Ovary (tissue), 3 donors: Measurements from ENCODE around the gene SLC25A51.

Source experiments
- EP300 ChIP-seq: sonication (generic); formaldehyde crosslinking; IDR thresholded peaks from one replicate; pipeline ENCODE4 v1.6.1; 2017; ENCODE audit warnings: antibody characterized with exemption
- POLR2A ChIP-seq: fragments of 450-650 bp; IDR thresholded peaks from one replicate; pipeline ENCODE4 v1.6.1; 2017; ENCODE audit warnings: antibody characterized with exemption, mild to moderate bottlenecking, moderate library complexity
- TF ChIP-seq, protein P1 (sequence below), 3 donors: fragments of 450-650 bp in 2 of 3; fragments of 200-600 bp in 1 of 3; IDR thresholded peaks; one replicate each; pipeline versions ENCODE4 v1.5.1 to v1.8.0; 2016 to 2022; ENCODE audit warnings: antibody characterized with exemption in 3 of 3, mild to moderate bottlenecking in 1 of 3
- donor health status: DM: no; HTN: no; CAD: no.

GRCh38 chr9:37902131-37902530 is 1.8 kb downstream of the SLC25A51 start:
- TF ChIP-seq, protein P1, sequence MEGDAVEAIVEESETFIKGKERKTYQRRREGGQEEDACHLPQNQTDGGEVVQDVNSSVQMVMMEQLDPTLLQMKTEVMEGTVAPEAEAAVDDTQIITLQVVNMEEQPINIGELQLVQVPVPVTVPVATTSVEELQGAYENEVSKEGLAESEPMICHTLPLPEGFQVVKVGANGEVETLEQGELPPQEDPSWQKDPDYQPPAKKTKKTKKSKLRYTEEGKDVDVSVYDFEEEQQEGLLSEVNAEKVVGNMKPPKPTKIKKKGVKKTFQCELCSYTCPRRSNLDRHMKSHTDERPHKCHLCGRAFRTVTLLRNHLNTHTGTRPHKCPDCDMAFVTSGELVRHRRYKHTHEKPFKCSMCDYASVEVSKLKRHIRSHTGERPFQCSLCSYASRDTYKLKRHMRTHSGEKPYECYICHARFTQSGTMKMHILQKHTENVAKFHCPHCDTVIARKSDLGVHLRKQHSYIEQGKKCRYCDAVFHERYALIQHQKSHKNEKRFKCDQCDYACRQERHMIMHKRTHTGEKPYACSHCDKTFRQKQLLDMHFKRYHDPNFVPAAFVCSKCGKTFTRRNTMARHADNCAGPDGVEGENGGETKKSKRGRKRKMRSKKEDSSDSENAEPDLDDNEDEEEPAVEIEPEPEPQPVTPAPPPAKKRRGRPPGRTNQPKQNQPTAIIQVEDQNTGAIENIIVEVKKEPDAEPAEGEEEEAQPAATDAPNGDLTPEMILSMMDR (IDR thresholded peaks at IDR 0.05): no peak
- TF ChIP-seq EP300: no peak
- no peak for TF ChIP-seq POLR2A
